RCC 7860 (cell line): ENCODE measurements around the gene ARF1.

ENCODE experiments used
- DNase-seq: peaks from one replicate; pipeline ENCODE4 v3.0.0-alpha.2; 2015; ENCODE audit warnings: low spot score
- FAIRE-seq: peaks from 2 replicates; lab custom pipeline; 2012; peaks lifted over from hg19 to GRCh38; lab: Jason Lieb, UNC

The ARF1 gene

GRCh38 chr1:228082214-228082917 is at the start of gene ARF1:
Gene ARF1, plus strand, starts transcription at chr1:228082708. Its CDS starts 14,407 bp downstream, at chr1:228097115.
- DNase-seq (peak; percentile 87), FAIRE-seq (no peak)

- FAIRE-seq (no peak), DNase-seq (no peak)
Measured at GRCh38 chr1:228033376-228033775, 49.1 kb upstream of the ARF1 start.

- no peak for FAIRE-seq
- DNase-seq = no peak
Measured at GRCh38 chr1:228034954-228035837, 47.3 kb upstream of the ARF1 start.

GRCh38 chr1:228035844-228036243 is 46.7 kb upstream of the ARF1 start:
- FAIRE-seq (no peak), DNase-seq (no peak)

- no peak for DNase-seq
- FAIRE-seq = no peak
Measured at GRCh38 chr1:228036701-228037231, 45.7 kb upstream of the ARF1 start.

- FAIRE-seq (no peak), DNase-seq (no peak)
Measured at GRCh38 chr1:228037401-228038386, 44.8 kb upstream of the ARF1 start.

- no peak for FAIRE-seq
- no peak for DNase-seq
Measured at GRCh38 chr1:228038387-228039005, 44.0 kb upstream of the ARF1 start.

- FAIRE-seq (no peak), DNase-seq (no peak)
Measured at GRCh38 chr1:228039006-228039903, 43.3 kb upstream of the ARF1 start.

GRCh38 chr1:228039986-228040385 is 42.5 kb upstream of the ARF1 start:
- DNase-seq = no peak
- FAIRE-seq = no peak

GRCh38 chr1:228041316-228041715 is 41.2 kb upstream of the ARF1 start:
- DNase-seq = no peak
- no peak for FAIRE-seq

GRCh38 chr1:228042508-228042907 is 40.0 kb upstream of the ARF1 start:
- DNase-seq (no peak), FAIRE-seq (no peak)

- no peak for FAIRE-seq
- DNase-seq = no peak
Measured at GRCh38 chr1:228043281-228043848, 39.1 kb upstream of the ARF1 start.

GRCh38 chr1:228044961-228045360 is 37.5 kb upstream of the ARF1 start:
- FAIRE-seq (no peak), DNase-seq (no peak)

GRCh38 chr1:228045405-228045804 is 37.1 kb upstream of the ARF1 start:
- DNase-seq (no peak), FAIRE-seq (no peak)

GRCh38 chr1:228045871-228046270 is 36.6 kb upstream of the ARF1 start:
- FAIRE-seq = no peak

GRCh38 chr1:228046421-228047182 is 35.9 kb upstream of the ARF1 start:
- FAIRE-seq = no peak
- no peak for DNase-seq

More at GRCh38 chr1:228045871-228046270, 36.6 kb upstream of the ARF1 start:
- no peak for DNase-seq

- DNase-seq (no peak), FAIRE-seq (no peak)
Measured at GRCh38 chr1:228047183-228047466, 35.4 kb upstream of the ARF1 start.

GRCh38 chr1:228048120-228048519 is 34.4 kb upstream of the ARF1 start:
- FAIRE-seq = no peak
- DNase-seq = no peak
